Measurements from ENCODE around the gene LEKR1. TPM values are rescaled to one million over a fixed set of nuclear protein-coding genes. Genes with fewer than 3 reads are reported as not detected.

LEKR1 gene
- total and polyA plus RNA-seq, 2 donors (not counting 3 experiments of a cell fraction or from before 2014, with no cell fraction given): 0.07 to 0.64 TPM

DNA sequence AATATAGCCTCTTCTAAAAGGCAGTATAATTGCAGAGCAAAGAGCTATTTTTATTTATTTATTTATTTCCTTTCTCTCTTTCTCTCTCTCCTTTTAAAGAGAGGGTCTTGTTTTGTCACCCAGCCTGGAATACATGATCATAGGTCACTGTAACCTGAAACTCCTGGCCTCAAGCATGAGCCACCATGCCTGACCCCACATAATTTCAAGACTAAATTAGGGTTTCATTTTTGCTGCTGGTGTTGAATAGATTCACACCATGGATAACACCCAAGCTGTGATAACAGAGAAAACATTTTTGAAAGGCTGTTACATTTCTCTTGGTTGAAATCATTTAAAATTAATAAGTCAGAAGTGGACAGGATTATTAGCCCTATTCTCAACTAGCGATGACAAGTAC is 131.6 kb downstream of the LEKR1 start:
- H3K79me2 ChIP-seq (ENCODE audit: control insufficient read depth, insufficient read depth, low read length): no peaks in the 10 kb centered on the region
- intact Hi-C loops (cut with micrococcal nuclease): no loop called here
- no TSS peak for BruUV-seq (replicated peaks)

DNA sequence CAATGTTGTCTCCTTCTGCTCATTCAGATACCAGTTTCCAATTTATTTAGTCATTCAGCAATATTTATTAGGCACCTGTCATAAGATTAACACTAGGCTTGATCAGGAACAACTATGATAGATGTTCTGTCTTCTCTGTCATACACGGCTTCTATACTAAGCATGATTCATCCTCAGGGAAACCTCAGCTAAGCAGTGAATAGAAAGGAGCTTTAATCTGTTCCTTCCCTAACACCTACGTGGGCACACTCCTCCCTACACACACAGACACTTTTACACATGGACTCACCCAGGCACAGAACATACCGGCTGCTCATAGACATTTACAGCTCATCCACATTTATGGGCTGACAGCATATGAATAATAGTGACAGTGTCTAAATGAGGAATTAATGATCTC is 136.9 kb downstream of the LEKR1 start:
- no peak overlapping the region for H2AFZ ChIP-seq (ENCODE audit: low read depth, low read length)
- no TSS peak for BruUV-seq (replicated peaks)
- H3K4me3 ChIP-seq (replicated peaks in 1 of 3; ENCODE audit: insufficient read depth in 1 of 3, low read depth in 1 of 3, low read length in 3 of 3): no peak overlapping the region
- TF ChIP-seq FOS (IDR thresholded peaks at IDR 0.05; ENCODE audit: borderline replicate concordance, insufficient read depth, low read length) (no peak), GATA2 (IDR thresholded peaks at IDR 0.05; ENCODE audit: insufficient read depth, insufficient read length, low read depth, low read length) (no peak), POLR2A (IDR thresholded peaks at IDR 0.05; ENCODE audit: low read depth, low read length) (no peak), EZH2 (IDR thresholded peaks at IDR 0.05; ENCODE audit: borderline replicate concordance, low read depth, low read length, severe bottlenecking) (no peak), POLR2AphosphoS5 (IDR thresholded peaks at IDR 0.05; ENCODE audit: insufficient read depth, low read depth, low read length) (no peak), JUN (IDR thresholded peaks at IDR 0.05; ENCODE audit: borderline replicate concordance, insufficient read depth, insufficient read length, low read depth) (no peak), MYC (IDR thresholded peaks at IDR 0.05; ENCODE audit: low read depth, low read length) (no peak)
- TF ChIP-seq, protein P1, sequence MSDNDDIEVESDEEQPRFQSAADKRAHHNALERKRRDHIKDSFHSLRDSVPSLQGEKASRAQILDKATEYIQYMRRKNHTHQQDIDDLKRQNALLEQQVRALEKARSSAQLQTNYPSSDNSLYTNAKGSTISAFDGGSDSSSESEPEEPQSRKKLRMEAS (IDR thresholded peaks at IDR 0.05; ENCODE audit: insufficient read depth, insufficient read length): no peak
- TF ChIP-seq, protein P2, sequence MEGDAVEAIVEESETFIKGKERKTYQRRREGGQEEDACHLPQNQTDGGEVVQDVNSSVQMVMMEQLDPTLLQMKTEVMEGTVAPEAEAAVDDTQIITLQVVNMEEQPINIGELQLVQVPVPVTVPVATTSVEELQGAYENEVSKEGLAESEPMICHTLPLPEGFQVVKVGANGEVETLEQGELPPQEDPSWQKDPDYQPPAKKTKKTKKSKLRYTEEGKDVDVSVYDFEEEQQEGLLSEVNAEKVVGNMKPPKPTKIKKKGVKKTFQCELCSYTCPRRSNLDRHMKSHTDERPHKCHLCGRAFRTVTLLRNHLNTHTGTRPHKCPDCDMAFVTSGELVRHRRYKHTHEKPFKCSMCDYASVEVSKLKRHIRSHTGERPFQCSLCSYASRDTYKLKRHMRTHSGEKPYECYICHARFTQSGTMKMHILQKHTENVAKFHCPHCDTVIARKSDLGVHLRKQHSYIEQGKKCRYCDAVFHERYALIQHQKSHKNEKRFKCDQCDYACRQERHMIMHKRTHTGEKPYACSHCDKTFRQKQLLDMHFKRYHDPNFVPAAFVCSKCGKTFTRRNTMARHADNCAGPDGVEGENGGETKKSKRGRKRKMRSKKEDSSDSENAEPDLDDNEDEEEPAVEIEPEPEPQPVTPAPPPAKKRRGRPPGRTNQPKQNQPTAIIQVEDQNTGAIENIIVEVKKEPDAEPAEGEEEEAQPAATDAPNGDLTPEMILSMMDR (IDR thresholded peaks at IDR 0.05; ENCODE audit: extremely low read depth in 1 of 2, insufficient read depth in 1 of 2, low read depth in 1 of 2, low read length in 2 of 2): no peak
- dilution Hi-C loops (cut with MboI; ENCODE audit: extremely low pct_ligation_motif_present, low sequenced_read_pairs) (no loop called here), intact Hi-C loops (cut with micrococcal nuclease) (no loop called here)
- H3K4me2 ChIP-seq (ENCODE audit: insufficient read depth, low read length): no peak overlapping the region
- no peaks in the 10 kb centered on the region for H3K9me3 ChIP-seq (replicated peaks; ENCODE audit: control insufficient read depth, insufficient read depth, low read length)
- no peaks in the 10 kb centered on the region for H3K9me1 ChIP-seq (replicated peaks; ENCODE audit: control insufficient read depth, extremely low read depth, insufficient read depth, low read length)
- no peaks in the 10 kb centered on the region for H3K4me1 ChIP-seq (ENCODE audit: control insufficient read depth, extremely low read depth, insufficient read depth, low read length)
- FAIRE-seq (no peak), DNase-seq (ENCODE audit: low read depth, low spot score) (no peak)
- H3K79me2 ChIP-seq (ENCODE audit: control insufficient read depth, insufficient read depth, low read length): no peaks in the 10 kb centered on the region
- no peak overlapping the region for H3K9ac ChIP-seq (replicated peaks; ENCODE audit: extremely low read depth, insufficient read depth, low read length)
- ChIA-PET POLR2A (no interaction called here), CTCF (interaction anchor here (1.1 kb wide), 1 partner anchor 11 kb away, joined by 3 read pairs; no protein-coding TSS in a partner anchor)
- no peaks in the 10 kb centered on the region for H3K27me3 ChIP-seq (ENCODE audit: control insufficient read depth in 2 of 2, insufficient read depth in 2 of 2, low read length in 2 of 2)
- no peaks in the 10 kb centered on the region for H4K20me1 ChIP-seq (replicated peaks; ENCODE audit: control insufficient read depth, extremely low read depth, insufficient read depth, low read length)
- no peak overlapping the region for H3K27ac ChIP-seq (ENCODE audit: insufficient read depth, low read depth, low read length)
- H3K36me3 ChIP-seq (ENCODE audit: control insufficient read depth in 2 of 2, extremely low read depth in 1 of 2, insufficient read depth in 2 of 2, low read length in 2 of 2): no peaks in the 10 kb centered on the region

More for the DNA sequence above, 131.6 kb downstream of the LEKR1 start:
- H3K4me1 ChIP-seq (ENCODE audit: control insufficient read depth, extremely low read depth, insufficient read depth, low read length): no peaks in the 10 kb centered on the region
- TF ChIP-seq MYC (IDR thresholded peaks at IDR 0.05; ENCODE audit: low read depth, low read length): no peak
- no peaks in the 10 kb centered on the region for H3K27me3 ChIP-seq (ENCODE audit: control insufficient read depth in 2 of 2, insufficient read depth in 2 of 2, low read length in 2 of 2)
- no peaks in the 10 kb centered on the region for H4K20me1 ChIP-seq (replicated peaks; ENCODE audit: control insufficient read depth, extremely low read depth, insufficient read depth, low read length)
- DNase-seq (ENCODE audit: low read depth, low spot score): no peak
- no peak overlapping the region for H3K27ac ChIP-seq (ENCODE audit: insufficient read depth, low read depth, low read length)
- H3K4me2 ChIP-seq (ENCODE audit: insufficient read depth, low read length): no peak overlapping the region
- no peaks in the 10 kb centered on the region for H3K9me3 ChIP-seq (replicated peaks; ENCODE audit: control insufficient read depth, insufficient read depth, low read length)
- no peaks in the 10 kb centered on the region for H3K9me1 ChIP-seq (replicated peaks; ENCODE audit: control insufficient read depth, extremely low read depth, insufficient read depth, low read length)
- POLR2A ChIA-PET: no interaction called here
- H3K36me3 ChIP-seq (ENCODE audit: control insufficient read depth in 2 of 2, extremely low read depth in 1 of 2, insufficient read depth in 2 of 2, low read length in 2 of 2): no peaks in the 10 kb centered on the region
- no peak for FAIRE-seq
- dilution Hi-C loops (cut with MboI; ENCODE audit: extremely low pct_ligation_motif_present, low sequenced_read_pairs): no loop called here
- H3K4me3 ChIP-seq (replicated peaks in 1 of 3; ENCODE audit: insufficient read depth in 1 of 3, low read depth in 1 of 3, low read length in 3 of 3): no peak overlapping the region
- H3K9ac ChIP-seq (replicated peaks; ENCODE audit: extremely low read depth, insufficient read depth, low read length): no peak overlapping the region
- CTCF ChIA-PET: no interaction called here
- H2AFZ ChIP-seq (ENCODE audit: low read depth, low read length): no peak overlapping the region

Data from endothelial cell of umbilical vein (primary cell).